PC-3 (cell line): ENCODE results near the gene ZBTB40.

Experiments
- CTCF ChIP-seq: fragments of 300-600 bp; sonication (generic); conservative IDR thresholded peaks from 2 replicates; pipeline ENCODE4 v1.5.1; 2017; ENCODE audit warnings: antibody characterized with exemption, low read depth, mild to moderate bottlenecking, low read length
- EZH2 ChIP-seq: fragments of 300-600 bp; sonication (generic); IDR thresholded peaks from one replicate; pipeline ENCODE4 v1.6.1; 2017; ENCODE audit warnings: antibody characterized with exemption, mild to moderate bottlenecking, low read length; ENCODE audit not compliant: unreplicated experiment

- TF ChIP-seq CTCF = no peak
- no peak for TF ChIP-seq EZH2
Measured at GRCh38 chr1:22525211-22525610, 73.6 kb downstream of the ZBTB40 start.
